LNCaP clone FGC (cell line): ENCODE data around the gene CFAP45.

ENCODE experiments used
- DNase-seq: peaks from one replicate; pipeline ENCODE4 v3.0.0-alpha.2; 2011; ENCODE audit warnings: low read depth
- H3K4me3 ChIP-seq: 2 replicates; pipeline ENCODE4 v1.5.1; 2011; ENCODE audit warnings: mild to moderate bottlenecking, low read depth, low read length, control low read depth
- TF ChIP-seq, protein P1 (sequence below): IDR thresholded peaks from 2 replicates; pipeline ENCODE4 v1.5.1; 2012; ENCODE audit warnings: mild to moderate bottlenecking; ENCODE audit not compliant: control insufficient read depth, insufficient read depth; ENCODE audit errors: extremely low read depth

The CFAP45 gene

DNA sequence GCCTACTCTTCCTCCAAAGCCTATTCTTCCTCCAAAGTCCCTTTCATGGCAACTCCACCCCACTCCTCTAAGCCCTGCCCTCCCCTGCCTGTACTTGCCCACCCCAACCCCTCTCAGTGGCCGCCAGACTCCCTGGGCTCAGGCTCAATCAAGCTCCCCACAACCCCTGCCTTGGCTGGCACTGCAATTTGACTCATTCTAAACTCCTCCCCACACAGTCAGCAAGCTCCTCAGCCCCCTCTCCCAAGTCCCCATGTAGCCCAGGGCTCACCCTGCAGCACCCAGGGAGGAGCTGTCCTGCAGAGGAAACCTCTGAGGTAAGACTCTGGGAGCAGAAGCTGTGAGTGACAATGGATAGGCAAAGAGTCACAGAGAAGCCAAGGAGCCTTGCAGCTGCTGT lies 33.9 kb downstream of the CFAP45 start:
- H3K4me3 ChIP-seq: no peak overlapping the region
- TF ChIP-seq, protein P1, sequence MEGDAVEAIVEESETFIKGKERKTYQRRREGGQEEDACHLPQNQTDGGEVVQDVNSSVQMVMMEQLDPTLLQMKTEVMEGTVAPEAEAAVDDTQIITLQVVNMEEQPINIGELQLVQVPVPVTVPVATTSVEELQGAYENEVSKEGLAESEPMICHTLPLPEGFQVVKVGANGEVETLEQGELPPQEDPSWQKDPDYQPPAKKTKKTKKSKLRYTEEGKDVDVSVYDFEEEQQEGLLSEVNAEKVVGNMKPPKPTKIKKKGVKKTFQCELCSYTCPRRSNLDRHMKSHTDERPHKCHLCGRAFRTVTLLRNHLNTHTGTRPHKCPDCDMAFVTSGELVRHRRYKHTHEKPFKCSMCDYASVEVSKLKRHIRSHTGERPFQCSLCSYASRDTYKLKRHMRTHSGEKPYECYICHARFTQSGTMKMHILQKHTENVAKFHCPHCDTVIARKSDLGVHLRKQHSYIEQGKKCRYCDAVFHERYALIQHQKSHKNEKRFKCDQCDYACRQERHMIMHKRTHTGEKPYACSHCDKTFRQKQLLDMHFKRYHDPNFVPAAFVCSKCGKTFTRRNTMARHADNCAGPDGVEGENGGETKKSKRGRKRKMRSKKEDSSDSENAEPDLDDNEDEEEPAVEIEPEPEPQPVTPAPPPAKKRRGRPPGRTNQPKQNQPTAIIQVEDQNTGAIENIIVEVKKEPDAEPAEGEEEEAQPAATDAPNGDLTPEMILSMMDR: no peak
- DNase-seq: no peak

DNA sequence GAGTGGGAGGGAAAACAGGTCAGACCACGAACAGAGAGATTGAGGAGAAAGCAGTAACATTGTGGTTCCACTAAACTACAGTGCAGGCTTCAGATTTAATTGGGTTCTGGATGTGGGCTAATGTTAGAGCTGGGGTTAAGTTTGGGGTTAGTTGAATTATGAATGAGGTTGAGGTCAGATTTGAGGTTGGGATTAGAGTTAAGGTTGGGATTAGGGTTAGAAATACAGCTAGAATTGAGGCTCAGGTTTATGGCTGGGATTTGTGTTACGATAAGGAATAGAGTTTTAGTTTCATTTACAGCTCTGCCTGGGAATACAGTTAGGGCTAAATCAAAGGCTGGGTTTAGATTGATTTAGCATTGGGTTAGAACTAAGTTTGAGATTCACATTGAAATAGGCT lies 35.7 kb downstream of the CFAP45 start:
- TF ChIP-seq, protein P1: no peak
- no peak overlapping the region for H3K4me3 ChIP-seq
- DNase-seq: no peak

DNA sequence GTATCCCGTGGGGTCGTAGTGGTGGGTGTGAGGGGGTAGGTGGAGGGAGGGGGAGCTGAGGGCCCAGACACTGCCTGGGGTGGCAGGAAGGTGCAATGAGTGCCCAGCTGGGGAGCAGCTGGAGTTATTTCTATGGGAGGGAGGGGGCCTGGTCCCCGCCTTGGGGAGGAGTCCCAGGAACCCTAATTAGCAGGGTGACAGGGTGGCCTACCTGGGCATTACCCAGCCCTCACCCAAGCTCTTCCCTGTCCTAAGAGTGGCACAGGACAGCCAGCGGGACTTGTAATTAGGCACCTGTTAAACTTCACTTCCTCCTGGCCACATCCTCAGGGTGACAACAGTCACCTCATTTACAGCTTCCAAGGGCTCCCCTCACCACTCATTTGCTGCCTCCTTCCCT lies 37.4 kb downstream of the CFAP45 start, which contains the start of gene VSIG8:
TSS of gene VSIG8 (minus strand) at position 101 of the 400 bp plus-strand sequence. CDS start 136 bp downstream, outside the sequence.
- H3K4me3 ChIP-seq: no peak within 1 kb of the TSS
- DNase-seq: no peak

DNA sequence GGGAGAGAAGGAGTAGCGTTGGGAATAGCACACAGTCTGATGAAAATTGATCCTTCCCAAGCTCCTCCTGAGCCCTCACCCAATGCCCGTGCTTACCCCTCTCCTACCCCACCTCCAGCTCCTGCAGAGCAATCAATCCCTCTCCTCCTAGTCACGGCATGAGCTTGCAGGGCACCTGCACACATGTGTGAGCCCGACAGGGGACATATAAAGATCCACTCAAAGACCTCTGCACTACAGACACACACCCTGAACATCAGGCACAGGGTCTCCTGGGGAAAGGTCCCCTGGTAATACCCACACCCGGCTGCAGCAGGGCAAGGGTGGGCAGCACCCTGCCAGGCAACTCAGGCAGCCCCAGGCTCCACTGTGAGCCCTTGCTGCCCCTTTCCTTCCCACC lies 37.9 kb downstream of the CFAP45 start:
- no peak for DNase-seq
- no peak overlapping the region for H3K4me3 ChIP-seq
- TF ChIP-seq, protein P1: no peak

More for the DNA sequence above, 37.4 kb downstream of the CFAP45 start, which contains the start of gene VSIG8:
- TF ChIP-seq, protein P1: no peak

DNA sequence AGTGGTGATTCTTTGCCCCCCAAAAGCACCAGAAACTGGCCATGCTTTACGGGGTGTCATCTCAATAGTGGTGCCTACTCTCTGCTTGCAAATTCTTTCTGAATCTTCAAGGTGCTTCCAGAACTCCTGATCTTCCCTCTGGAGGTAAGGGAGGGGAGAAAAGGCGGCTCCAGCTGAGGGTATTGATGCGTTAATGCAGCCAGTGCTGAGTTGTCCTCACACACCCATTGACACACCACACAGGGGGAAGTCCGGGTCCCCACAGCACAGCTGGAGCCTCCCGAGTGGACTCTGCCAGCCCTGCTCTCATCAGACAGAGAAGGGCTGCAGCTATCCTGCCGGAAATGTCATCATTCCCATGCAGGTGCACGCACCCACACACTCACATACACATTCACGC lies 38.7 kb downstream of the CFAP45 start:
- no peak for DNase-seq
- no peak overlapping the region for H3K4me3 ChIP-seq
- TF ChIP-seq, protein P1: no peak

DNA sequence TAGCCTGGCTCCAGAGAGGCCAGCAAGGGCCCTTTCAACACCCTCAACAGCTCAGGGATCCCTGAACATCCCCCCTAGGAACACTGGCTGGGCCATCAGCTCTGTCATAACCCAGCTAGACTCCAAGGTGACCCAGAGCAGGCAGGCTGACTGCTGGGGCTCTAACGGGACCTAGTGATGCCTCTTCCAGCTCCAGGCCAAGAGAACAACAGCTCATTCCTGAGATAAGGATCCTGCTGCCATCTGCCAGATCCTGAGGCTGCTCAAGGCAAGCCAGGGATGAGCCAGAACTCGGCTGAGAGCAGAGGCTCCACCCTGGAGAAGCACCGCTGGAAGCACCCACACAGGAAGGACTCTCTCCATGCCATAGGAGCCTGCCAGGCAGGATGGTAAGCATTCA lies 39.5 kb downstream of the CFAP45 start:
- no peak for DNase-seq
- H3K4me3 ChIP-seq: no peak overlapping the region
- TF ChIP-seq, protein P1: no peak

DNA sequence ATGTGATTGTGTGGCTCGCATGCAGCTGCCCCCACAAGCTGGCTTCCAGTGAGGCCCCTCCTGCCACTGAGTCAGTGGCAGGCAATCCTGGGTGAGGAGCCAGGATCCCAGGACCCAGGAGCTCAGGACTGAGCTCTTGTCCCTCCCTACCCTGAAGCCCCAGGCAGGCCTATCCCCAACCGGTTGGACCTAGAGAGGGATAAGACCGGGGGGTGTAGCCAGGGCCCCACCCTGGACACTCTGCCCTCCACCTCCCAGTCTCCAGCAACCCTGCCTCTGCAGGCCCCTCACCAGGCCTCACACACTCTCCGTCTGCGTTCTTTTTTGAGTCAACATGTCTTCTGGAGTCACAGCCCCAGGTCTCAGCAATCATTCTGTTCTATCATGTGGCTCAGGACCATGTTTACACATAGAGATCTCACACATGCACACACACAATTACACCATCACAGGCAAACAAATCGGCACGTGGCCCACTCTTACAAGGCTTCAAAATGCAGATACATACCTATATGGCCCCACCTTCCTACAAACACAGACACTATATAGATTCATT lies 40.1 kb downstream of the CFAP45 start:
- TF ChIP-seq, protein P1: no peak
- H3K4me3 ChIP-seq: no peak overlapping the region
- no peak for DNase-seq
